ENCODE data around the gene CISD3.

CISD3 gene

GRCh38 chr17:38741921-38742410 is 11.8 kb downstream of the CISD3 start:
- H3K27ac Mint-ChIP-seq = no peak overlapping the region
- H3K4me1 Mint-ChIP-seq = peaks cover 13% of the 10 kb centered on the region
- peaks cover 62% of the 10 kb centered on the region for H3K27me3 Mint-ChIP-seq
- no peaks in the 10 kb centered on the region for H3K9me3 Mint-ChIP-seq
- DNase-seq = no peak
- H3K4me3 Mint-ChIP-seq = no peak overlapping the region
- no peak for ATAC-seq

- peaks cover 68% of the 10 kb centered on the region for H3K27me3 Mint-ChIP-seq
- peaks cover 18% of the 10 kb centered on the region for H3K4me1 Mint-ChIP-seq
- no peak for DNase-seq
- no peak overlapping the region for H3K4me3 Mint-ChIP-seq
- ATAC-seq = peak; percentile 41
- H3K9me3 Mint-ChIP-seq = no peaks in the 10 kb centered on the region
- no peak overlapping the region for H3K27ac Mint-ChIP-seq
Measured at GRCh38 chr17:38742411-38743308, 12.5 kb downstream of the CISD3 start.

GRCh38 chr17:38743556-38744171 is 13.5 kb downstream of the CISD3 start:
- Mint-ChIP-seq H3K27me3 (peaks cover 76% of the 10 kb centered on the region), H3K4me1 (peaks cover 22% of the 10 kb centered on the region), H3K9me3 (no peaks in the 10 kb centered on the region), H3K4me3 (no peak overlapping the region), H3K27ac (no peak overlapping the region)
- ATAC-seq = no peak
- DNase-seq = no peak

DNA sequence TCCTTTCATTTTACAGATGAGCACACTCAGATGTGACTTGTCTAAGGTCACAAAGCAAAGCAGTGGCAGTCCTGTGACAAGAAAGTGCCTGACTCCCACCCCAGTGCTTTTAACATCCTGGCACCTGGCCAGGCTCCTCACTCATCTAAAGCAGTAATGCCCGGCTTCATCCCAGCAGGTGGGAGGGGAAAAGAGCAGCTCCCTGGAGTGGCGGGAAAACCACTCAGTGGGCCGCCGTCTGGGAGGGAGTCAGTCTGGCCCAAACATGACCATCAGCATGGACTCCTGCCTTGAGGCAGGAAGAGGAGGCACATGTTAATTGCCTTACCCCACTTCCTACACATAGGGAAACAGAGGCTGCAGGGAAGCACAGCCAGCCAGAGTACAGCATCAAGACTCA is 15.4 kb downstream of the CISD3 start:
- Mint-ChIP-seq H3K27ac (no peak overlapping the region), H3K27me3 (peaks cover 92% of the 10 kb centered on the region)

GRCh38 chr17:38746004-38746848 is 16.1 kb downstream of the CISD3 start:
- Mint-ChIP-seq H3K4me3 (peak overlapping the region; percentile 45 to 70), H3K27me3 (peaks cover 92% of the 10 kb centered on the region), H3K4me1 (peaks cover 43% of the 10 kb centered on the region), H3K27ac (no peak overlapping the region), H3K9me3 (no peaks in the 10 kb centered on the region)
- no peak for ATAC-seq
- DNase-seq = no peak

More for the DNA sequence above, 15.4 kb downstream of the CISD3 start:
- peaks cover 36% of the 10 kb centered on the region for H3K4me1 Mint-ChIP-seq
- H3K4me3 Mint-ChIP-seq = no peak overlapping the region
- H3K9me3 Mint-ChIP-seq = no peaks in the 10 kb centered on the region
- ATAC-seq (no peak), DNase-seq (no peak)

DNA sequence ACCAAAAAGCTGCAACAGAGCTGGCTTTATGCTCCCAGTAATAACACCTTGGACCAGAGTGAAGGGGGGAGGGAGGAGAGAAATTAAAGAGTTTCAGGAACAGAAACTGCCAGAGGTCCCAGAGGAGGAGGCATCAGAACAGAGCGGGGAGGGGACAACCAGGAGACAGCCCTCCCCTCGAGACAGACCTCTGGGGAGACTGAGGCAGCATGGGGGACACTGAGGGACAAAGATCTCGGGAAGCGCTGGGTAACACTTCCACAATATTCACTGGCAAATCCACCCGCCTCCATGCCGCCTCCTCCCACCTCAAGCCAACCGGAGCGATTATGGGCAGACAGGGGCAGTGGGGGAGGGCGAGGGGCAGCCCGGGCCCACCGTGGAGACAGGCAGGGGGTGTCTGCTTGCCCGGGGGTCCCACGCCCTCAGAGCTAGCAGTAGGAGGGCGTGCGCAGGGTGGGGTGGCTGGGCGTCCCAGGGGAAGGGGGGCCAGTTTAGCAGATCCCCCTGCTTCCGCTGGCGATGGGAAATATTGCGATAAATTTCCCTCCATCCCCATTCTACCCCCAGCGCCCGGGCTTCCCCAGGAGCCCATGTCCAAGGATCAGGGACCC is 16.8 kb downstream of the CISD3 start:
- H3K4me1 Mint-ChIP-seq = peaks cover 50% of the 10 kb centered on the region
- peaks cover 87% of the 10 kb centered on the region for H3K27me3 Mint-ChIP-seq
- no peak for ATAC-seq
- H3K4me3 Mint-ChIP-seq = peak overlapping the region; percentile 45 to 70
- H3K27ac Mint-ChIP-seq = no peak overlapping the region
- DNase-seq = no peak
- no peaks in the 10 kb centered on the region for H3K9me3 Mint-ChIP-seq

DNA sequence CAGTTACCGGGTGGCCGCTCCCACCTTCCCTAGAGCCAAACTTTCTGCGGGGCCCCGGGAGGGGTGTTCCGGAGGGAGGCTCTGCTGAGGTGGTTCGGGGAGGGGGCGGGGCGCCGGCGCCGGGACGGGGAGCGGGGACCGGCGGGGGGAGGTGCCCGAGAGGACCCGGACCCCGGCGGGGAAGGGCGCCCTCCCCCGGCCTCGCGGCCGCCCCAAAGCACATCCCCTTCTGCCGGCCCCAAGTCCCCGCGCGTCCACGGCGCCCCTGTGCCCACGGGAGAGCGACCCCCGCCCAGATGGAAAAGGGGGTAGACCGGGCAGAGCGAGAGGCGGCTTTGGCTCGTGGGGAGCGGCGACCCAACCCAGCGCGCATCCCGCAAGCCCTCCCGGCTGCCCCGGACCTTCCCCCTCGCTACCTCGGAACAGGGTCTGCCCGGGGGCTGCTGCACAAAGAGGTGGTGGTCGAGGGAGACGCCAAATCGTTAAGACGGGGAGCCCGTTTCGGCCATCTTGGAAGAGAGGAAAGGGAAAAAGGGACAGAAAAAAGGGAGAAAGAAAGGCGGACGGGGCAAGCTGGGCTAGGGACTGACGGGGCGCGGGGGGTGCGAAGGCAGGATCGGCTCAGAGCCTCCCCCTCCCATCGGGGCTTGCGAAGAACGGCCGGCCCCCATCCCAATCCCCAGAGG is 17.5 kb downstream of the CISD3 start:
- DNase-seq = no peak
- Mint-ChIP-seq H3K4me3 (peak overlapping the region; percentile 85), H3K9me3 (no peaks in the 10 kb centered on the region), H3K27ac (no peak overlapping the region), H3K4me1 (peaks cover 51% of the 10 kb centered on the region), H3K27me3 (peaks cover 80% of the 10 kb centered on the region)
- ATAC-seq = no peak

GRCh38 chr17:38748149-38748891 is 18.2 kb downstream of the CISD3 start, which contains the start of gene PCGF2:
PCGF2 (minus strand) TSS chr17:38748336; CDS start chr17:38740402, 7,934 bp downstream.
- Mint-ChIP-seq H3K4me3 (peak within 1 kb of the TSS; percentile 90 to 94), H3K27ac (no peak within 1 kb of the TSS), H3K27me3 (peaks cover 78% of the 10 kb centered on the region), H3K4me1 (peaks cover 53% of the 10 kb centered on the region), H3K9me3 (no peaks in the 10 kb centered on the region)
- ATAC-seq (no peak), DNase-seq (no peak)

DNA sequence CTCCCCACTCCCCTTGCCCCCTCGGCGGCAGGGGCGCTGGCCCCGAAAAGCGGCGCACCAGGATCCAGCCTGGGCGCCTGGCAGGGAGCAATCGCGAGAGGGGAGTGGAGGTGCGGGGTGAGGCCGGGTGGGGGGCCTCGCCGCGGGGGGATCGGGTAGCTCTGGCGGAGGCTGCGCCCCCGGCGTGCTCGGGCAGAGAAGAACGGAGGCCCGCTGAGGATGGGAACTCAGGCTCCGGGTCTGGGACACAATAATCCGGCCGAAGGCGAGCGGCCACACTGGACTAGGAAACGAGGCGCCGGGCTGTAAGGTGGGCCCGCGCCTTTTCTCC is 18.7 kb downstream of the CISD3 start:
- ATAC-seq (no peak), DNase-seq (no peak)
- Mint-ChIP-seq H3K27me3 (peaks cover 73% of the 10 kb centered on the region), H3K9me3 (no peaks in the 10 kb centered on the region), H3K4me1 (peaks cover 58% of the 10 kb centered on the region), H3K4me3 (peak overlapping the region; percentile 90 to 94), H3K27ac (no peak overlapping the region)

GRCh38 chr17:38749223-38750043 is 19.3 kb downstream of the CISD3 start:
- Mint-ChIP-seq H3K27ac (no peak overlapping the region), H3K4me1 (peaks cover 62% of the 10 kb centered on the region), H3K4me3 (peak overlapping the region; percentile 90 to 94), H3K9me3 (no peaks in the 10 kb centered on the region), H3K27me3 (peaks cover 67% of the 10 kb centered on the region)
- ATAC-seq (no peak), DNase-seq (no peak)

DNA sequence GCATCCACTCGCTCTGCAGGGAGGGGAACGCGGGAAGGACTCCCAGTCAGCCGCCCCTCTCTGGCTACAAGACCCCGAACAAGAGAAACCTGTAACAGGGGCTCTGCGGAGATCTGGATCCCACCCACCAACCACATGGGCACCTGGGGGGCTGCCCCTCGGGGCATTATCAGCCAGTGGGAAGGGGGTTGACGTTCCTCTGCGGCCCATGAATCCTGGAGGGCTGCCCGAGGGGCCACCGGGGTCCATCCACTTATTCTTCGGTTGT is 19.8 kb downstream of the CISD3 start:
- no peak overlapping the region for H3K27ac Mint-ChIP-seq
- DNase-seq (no peak), ATAC-seq (no peak)
- H3K27me3 Mint-ChIP-seq = peaks cover 62% of the 10 kb centered on the region
- peaks cover 67% of the 10 kb centered on the region for H3K4me1 Mint-ChIP-seq
- H3K9me3 Mint-ChIP-seq = no peaks in the 10 kb centered on the region
- peak overlapping the region; percentile 90 to 94 for H3K4me3 Mint-ChIP-seq

DNA sequence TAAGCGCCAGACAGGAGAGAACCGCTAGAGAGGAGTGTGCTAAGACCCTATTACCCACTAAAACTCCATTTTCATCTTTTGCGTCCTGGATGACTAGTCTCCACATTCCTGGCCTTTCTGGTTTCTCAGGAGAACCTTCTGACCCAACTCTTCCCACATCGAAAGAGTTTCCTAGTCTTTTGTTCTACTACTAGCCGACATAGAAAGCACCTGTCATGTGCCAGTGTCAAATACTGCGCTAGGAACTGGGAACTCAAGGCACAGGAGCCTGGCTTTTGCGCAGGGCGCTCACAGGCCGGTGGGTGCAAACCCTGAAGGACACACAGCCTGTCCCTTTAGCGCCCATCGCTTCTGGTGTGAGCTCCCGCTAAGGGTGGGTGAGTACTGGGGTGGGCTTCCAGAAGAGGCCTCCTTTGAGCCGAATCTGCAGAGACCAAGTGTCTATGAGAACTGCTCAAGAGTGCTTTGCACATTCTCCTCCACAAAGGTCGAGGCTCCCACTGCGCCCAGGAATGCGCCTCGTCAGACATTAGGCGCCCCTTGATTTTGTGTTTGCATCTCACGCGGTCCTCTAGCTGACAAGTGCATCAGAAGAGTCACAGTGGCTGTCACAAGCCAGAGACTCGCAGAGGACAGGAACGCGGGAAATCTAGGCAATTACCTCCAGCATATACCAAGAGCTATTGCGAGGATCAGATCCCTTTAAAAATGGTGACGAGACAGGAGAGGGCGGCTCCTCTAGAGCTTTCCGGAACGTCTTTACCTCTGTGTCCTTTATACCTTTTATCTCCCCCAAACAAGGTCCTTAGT is 20.4 kb downstream of the CISD3 start:
- peak overlapping the region in 1 of 2 donors; percentile 12 for H3K27ac Mint-ChIP-seq
- ATAC-seq (no peak), DNase-seq (peak in 1 of 2 donors; percentile 28)
- peaks cover 67% of the 10 kb centered on the region for H3K4me1 Mint-ChIP-seq
- H3K4me3 Mint-ChIP-seq = peak overlapping the region; percentile 90 to 94
- no peaks in the 10 kb centered on the region for H3K9me3 Mint-ChIP-seq
- peaks cover 56% of the 10 kb centered on the region for H3K27me3 Mint-ChIP-seq
